HepG2 (cell line): Measurements from ENCODE around the gene ANKRD42. TPM values are rescaled to one million over a fixed set of nuclear protein-coding genes. Genes with fewer than 3 reads are reported as not detected.

ENCODE experiments used
- ARID4A ChIP-seq: sonication (generic); formaldehyde crosslinking; IDR thresholded peaks from 2 replicates; pipeline ENCODE4 v1.5.0; 2020; ENCODE audit warnings: mild to moderate bottlenecking, missing genetic modification reagents, borderline replicate concordance
- ARID5B ChIP-seq: IDR thresholded peaks from 2 replicates; pipeline ENCODE4 v1.4.0; 2020; ENCODE audit warnings: mild to moderate bottlenecking, missing genetic modification reagents
- IRF1 ChIP-seq: sonication (generic); formaldehyde crosslinking; IDR thresholded peaks from 2 replicates; pipeline ENCODE4 v1.4.0; 2020; ENCODE audit warnings: low read depth, mild to moderate bottlenecking, missing genetic modification reagents
- KLF15 ChIP-seq: sonication (generic); formaldehyde crosslinking; IDR thresholded peaks from 2 replicates; pipeline ENCODE4 v1.8.1; 2023; ENCODE audit warnings: borderline replicate concordance, mild to moderate bottlenecking, inconsistent platforms, missing genetic modification reagents, mixed read lengths
- MIER3 ChIP-seq: IDR thresholded peaks from 2 replicates; pipeline ENCODE4 v1.6.1; 2016; ENCODE audit warnings: missing compliant biosample characterization, borderline replicate concordance
- RAD51 ChIP-seq: fragments of 450-650 bp; IDR thresholded peaks from 2 replicates; pipeline ENCODE4 v1.6.1; 2016; ENCODE audit warnings: borderline replicate concordance
- RXRB ChIP-seq: IDR thresholded peaks from 2 replicates; pipeline ENCODE4 v1.6.1; 2016; ENCODE audit warnings: borderline replicate concordance, missing genetic modification reagents, missing compliant biosample characterization
- SMARCC2 ChIP-seq: fragments of 450-650 bp; IDR thresholded peaks from 2 replicates; pipeline ENCODE4 v1.6.1; 2017; ENCODE audit warnings: antibody characterized with exemption, mild to moderate bottlenecking
- TRIM24 ChIP-seq: sonication (generic); formaldehyde crosslinking; IDR thresholded peaks from 2 replicates; pipeline ENCODE4 v1.8.0; 2022; ENCODE audit warnings: mild to moderate bottlenecking, missing genetic modification reagents
- ZNF446 ChIP-seq: sonication (generic); formaldehyde crosslinking; IDR thresholded peaks from 2 replicates; pipeline ENCODE4 v1.5.0; 2020; ENCODE audit warnings: mild to moderate bottlenecking, missing genetic modification reagents
- ZNF646 ChIP-seq: sonication (generic); formaldehyde crosslinking; IDR thresholded peaks from 2 replicates; pipeline ENCODE4 v1.9.0; 2021; ENCODE audit warnings: mild to moderate bottlenecking, missing genetic modification reagents
- polyA plus RNA-seq, 8 experiments: library from polyadenylated mRNA; depleted of rRNA in 3 of 8; stranded (reverse) in 7 of 8; unstranded in 1 of 8; fragments of >200 nt; fragmentation: Illumina TruSeq in 4 of 8; extraction: Trizol in 4 of 8; gene quantifications; 2 replicates each; pipeline versions ENCODE4 v1.2.1 to v1.2.3, GENCODE V29; 2011 to 2016; ENCODE audit warnings: low read depth in 4 of 8, missing spikeins in 1 of 8, mixed read lengths in 1 of 8; ENCODE audit not compliant: insufficient read depth in 1 of 8
- total RNA-seq, 5 experiments: library from RNA; depleted of rRNA; stranded (reverse); fragments of >200 nt; fragmentation: Illumina TruSeq; extraction: Trizol; gene quantifications; 2 replicates each; pipeline ENCODE4 v1.2.3, GENCODE V29; 2016; ENCODE audit warnings: low read depth in 1 of 5

Gene ANKRD42
- total and polyA plus RNA-seq, 2 of the 13 experiments (the other 11 are each of a cell fraction or from before 2014, with no cell fraction given) = 2.2 to 3.7 TPM

- TF ChIP-seq ARID5B = peak; percentile 82
- TF ChIP-seq SMARCC2 = no peak
- no peak for TF ChIP-seq ZNF646 (CRISPR knock-in tag)
- TF ChIP-seq MIER3 (CRISPR knock-in tag) = 0 out of 2 replicates have a peak, but pooled peaks have one; percentile 46
- TF ChIP-seq ARID4A (CRISPR knock-in tag) = no peak
- no peak for TF ChIP-seq IRF1 (CRISPR knock-in tag)
- TF ChIP-seq RXRB = peak; percentile 46; the same call in 1 of the 2 replicates
- no peak for TF ChIP-seq ZNF446 (CRISPR knock-in tag)
- TF ChIP-seq RAD51 = no peak
- no peak for TF ChIP-seq KLF15 (CRISPR knock-in tag)
- no peak for TF ChIP-seq TRIM24 (CRISPR knock-in tag)
Observed at GRCh38 chr11:83257761-83258168, 64.3 kb downstream of the ANKRD42 start (continued).
